Vagina (tissue), 2 donors: ENCODE data around the gene RNF135.

Experiments used
- POLR2A ChIP-seq, 2 donors: fragments of 450-650 bp; IDR thresholded peaks; one replicate each; pipeline ENCODE4 v1.6.1; 2017; ENCODE audit warnings: antibody characterized with exemption in 2 of 2, mild to moderate bottlenecking in 2 of 2, moderate library complexity in 2 of 2
- POLR2AphosphoS5 ChIP-seq, 2 donors: sonication (generic); formaldehyde crosslinking; IDR thresholded peaks; one replicate each; pipeline ENCODE4 v1.9.0; 2017; ENCODE audit warnings: antibody characterized with exemption in 2 of 2, mild to moderate bottlenecking in 2 of 2, low read depth in 1 of 2; ENCODE audit not compliant: insufficient read depth in 1 of 2

- TF ChIP-seq POLR2A (IDR thresholded peaks at IDR 0.05) (no peak), POLR2AphosphoS5 (IDR thresholded peaks at IDR 0.05; ENCODE audit: insufficient read depth in 1 of 2, low read depth in 1 of 2) (no peak)
These were observed 48.4 kb upstream of the RNF135 start for GRCh38 chr17:30922235-30923030.
